Panc1 (cell line): ENCODE measurements around the gene HSPBP1. TPM values are rescaled to one million over a fixed set of nuclear protein-coding genes. Genes with fewer than 3 reads are reported as not detected.

Experiments used
- ATAC-seq: fragments of 200-7000 bp; cut with Tn5 transposase; 2 replicates; pipeline ENCODE4 v1.9.1; 2020; ENCODE audit warnings: mild to moderate bottlenecking, moderate library complexity
- BruUV-seq: library from RNA; stranded (reverse); fragments of 400-500 nt; replicated peaks from 2 replicates; lab custom pipeline; 2021; lab: Mats Ljungman, UMichigan
- CTCF ChIA-PET: fragments of 300-600 bp; sonication (Branson Sonifier 250); formaldehyde crosslinking; loops from one replicate; lab custom pipeline; 2022; ENCODE audit warnings: antibody characterized with exemption; lab: Charles Lee
- POLR2A ChIA-PET: fragments of 300-600 bp; sonication (Branson Sonifier 250); formaldehyde crosslinking; loops from one replicate; lab custom pipeline; 2022; ENCODE audit warnings: antibody characterized with exemption; lab: Charles Lee
- DNase-seq: peaks from one replicate; pipeline ENCODE4 v3.0.0-alpha.2; 2010; ENCODE audit warnings: low read depth, low spot score
- H3K27ac ChIP-seq: 2 replicates; pipeline ENCODE4 v1.5.1; 2011; ENCODE audit warnings: mild to moderate bottlenecking, low read length, inconsistent platforms
- H3K27me3 ChIP-seq: fragments of 200-500 bp; sonication (Bioruptor generic); 2 replicates; pipeline ENCODE4 v1.6.0; 2014; ENCODE audit warnings: low read length, inconsistent platforms; ENCODE audit not compliant: control insufficient read depth, insufficient read depth
- H3K36me3 ChIP-seq: fragments of 200-500 bp; sonication (Bioruptor generic); 2 replicates; pipeline ENCODE4 v1.5.1; 2014; ENCODE audit warnings: inconsistent platforms, mild to moderate bottlenecking, low read length, moderate library complexity; ENCODE audit not compliant: control insufficient read depth, insufficient read depth
- H3K4me1 ChIP-seq: 2 replicates; pipeline ENCODE4 v1.5.1; 2011; ENCODE audit warnings: inconsistent platforms, mild to moderate bottlenecking, low read length, moderate library complexity; ENCODE audit not compliant: control insufficient read depth, insufficient read depth
- H3K4me3 ChIP-seq, 2 experiments: 2 replicates each; pipeline ENCODE4 v1.5.1; 2011 to 2012; ENCODE audit warnings: low read depth in 2 of 2, low read length in 2 of 2, mild to moderate bottlenecking in 2 of 2, inconsistent platforms in 1 of 2, moderate library complexity in 1 of 2
- H3K9me3 ChIP-seq: fragments of 200-500 bp; sonication (Bioruptor generic); 2 replicates; pipeline ENCODE4 v1.5.1; 2014; ENCODE audit warnings: low read depth, mild to moderate bottlenecking, inconsistent platforms, low read length, moderate library complexity; ENCODE audit not compliant: control insufficient read depth, insufficient read depth
- CTCF ChIP-seq: fragments of 450-650 bp; IDR thresholded peaks from 2 replicates; pipeline ENCODE4 v1.5.1; 2017; ENCODE audit warnings: mild to moderate bottlenecking
- POLR2AphosphoS5 ChIP-seq: IDR thresholded peaks from 2 replicates; pipeline ENCODE4 v1.6.1; 2012; ENCODE audit warnings: mild to moderate bottlenecking, low read depth, low read length, moderate library complexity
- REST ChIP-seq, 2 experiments: IDR thresholded peaks; 2 replicates each; pipeline ENCODE4 v1.6.1; 2011 to 2012; ENCODE audit warnings: low read depth in 2 of 2, control low read depth in 1 of 2, low read length in 1 of 2, mild to moderate bottlenecking in 1 of 2, moderate library complexity in 1 of 2; ENCODE audit not compliant: insufficient read depth in 1 of 2
- SIN3A ChIP-seq: IDR thresholded peaks from 2 replicates; pipeline ENCODE4 v1.6.1; 2012; ENCODE audit warnings: low read depth, mild to moderate bottlenecking, low read length, moderate library complexity, borderline replicate concordance; ENCODE audit not compliant: insufficient read depth
- TCF7L2 ChIP-seq: IDR thresholded peaks from 2 replicates; pipeline ENCODE4 v1.6.1; 2011; ENCODE audit warnings: mild to moderate bottlenecking, low read depth, low read length, inconsistent platforms
- in situ Hi-C: cut with HindIII; loops from 2 replicates; pipeline ENCODE4 v1.10.0; 2016; ENCODE audit warnings: low sequenced_read_pairs, low pct_unique_long_range_greater_than_20kb
- intact Hi-C: fragments of 100-400 bp; cut with micrococcal nuclease; formaldehyde crosslinking; loops from one replicate; pipeline ENCODE4 v1.10.0; 2022; ENCODE audit not compliant: unreplicated experiment
- total RNA-seq: library from RNA; stranded (reverse); gene quantifications from one replicate; pipeline ENCODE4 v1.2.1, GENCODE V29; 2021; ENCODE audit not compliant: unreplicated experiment

Gene HSPBP1
- total RNA-seq, 1 experiment from 2014 or later, result 84.2 TPM

- Histone ChIP-seq H3K36me3 (no peaks in the 10 kb centered on the region), H3K4me1 (peaks cover 3% of the 10 kb centered on the region; the same call in 1 of the 2 replicates), H3K27me3 (no peaks in the 10 kb centered on the region), H3K9me3 (no peaks in the 10 kb centered on the region), H3K4me3 (no peak overlapping the region), H3K27ac (no peak overlapping the region)
- no peak for TF ChIP-seq POLR2AphosphoS5
- TF ChIP-seq REST (IDR thresholded peaks at IDR 0.05; ENCODE audit: insufficient read depth in 1 of 2, low read depth in 2 of 2, low read length in 1 of 2), result no peak
- no peak for DNase-seq
- in situ Hi-C loops, result no loop called here
- ChIA-PET POLR2A (interaction anchor here (0.6 kb wide), 1 partner anchor 178 kb away, joined by 6 read pairs; no protein-coding TSS in a partner anchor), CTCF (no interaction called here)
- intact Hi-C loops, result no loop called here
- BruUV-seq, result no TSS peak
- no peak for ATAC-seq
Observed at GRCh38 chr19:55273978-55274707, 5.8 kb downstream of the HSPBP1 start.

DNA sequence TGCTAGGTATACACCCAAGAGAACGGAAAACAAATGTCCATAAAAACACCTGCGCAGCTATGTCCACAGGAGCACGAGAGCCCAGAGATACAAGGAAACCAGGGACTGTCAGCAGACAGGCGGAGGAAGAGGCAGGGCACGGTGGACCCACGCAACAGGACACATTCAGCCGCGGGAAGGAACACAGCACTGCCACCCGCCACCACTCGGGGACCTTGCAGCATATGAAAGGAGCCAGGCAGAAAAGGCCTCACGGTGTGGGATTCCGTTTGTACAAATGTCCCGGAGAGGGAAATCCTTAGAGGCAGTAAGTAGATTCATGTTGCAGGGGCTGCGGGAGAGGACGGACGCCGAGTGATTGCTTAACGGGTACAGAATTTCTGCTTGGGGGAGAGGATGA, 7.8 kb downstream of the HSPBP1 start:
- Histone ChIP-seq H3K36me3 (no peaks in the 10 kb centered on the region), H3K27ac (no peak overlapping the region), H3K4me1 (no peaks in the 10 kb centered on the region), H3K27me3 (no peaks in the 10 kb centered on the region), H3K9me3 (no peaks in the 10 kb centered on the region), H3K4me3 (no peak overlapping the region)
- BruUV-seq, result no TSS peak
- ATAC-seq (no peak), DNase-seq (no peak)
- in situ Hi-C loops, result no loop called here
- no peak for TF ChIP-seq REST (IDR thresholded peaks at IDR 0.05; ENCODE audit: insufficient read depth in 1 of 2, low read depth in 2 of 2, low read length in 1 of 2)
- no peak for TF ChIP-seq SIN3A
- TF ChIP-seq POLR2AphosphoS5, result no peak
- TF ChIP-seq TCF7L2, result no peak
- no peak for TF ChIP-seq CTCF
- ChIA-PET POLR2A (interaction anchor here (1.1 kb wide), 1 partner anchor 13 kb away, joined by 4 read pairs; no protein-coding TSS in a partner anchor), CTCF (no interaction called here)
- intact Hi-C loops, result no loop called here
